ENCODE data around the gene LDB2.

LDB2 gene

DNA sequence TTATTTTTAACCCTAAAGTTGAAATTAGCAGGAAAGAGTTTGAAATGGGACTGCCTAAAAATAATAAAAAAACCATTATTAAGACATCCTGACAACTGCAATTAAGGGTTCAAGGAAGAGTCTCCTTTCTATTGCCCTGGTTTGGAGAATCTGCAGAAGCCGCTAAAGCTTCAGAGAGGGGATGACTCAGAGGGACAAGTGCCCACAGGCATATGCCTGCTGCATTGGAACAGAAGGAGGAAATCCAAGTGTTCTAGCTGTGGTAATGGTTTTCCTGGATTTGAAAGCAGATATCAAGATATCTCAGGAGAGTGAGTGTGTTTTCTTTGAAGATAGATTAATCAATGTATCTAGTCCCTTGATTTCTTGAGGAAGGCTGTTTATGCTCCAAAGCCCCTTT, 437.1 kb downstream of the LDB2 start:
- DNase-seq (ENCODE audit: low read depth) = peak; percentile 30

DNA sequence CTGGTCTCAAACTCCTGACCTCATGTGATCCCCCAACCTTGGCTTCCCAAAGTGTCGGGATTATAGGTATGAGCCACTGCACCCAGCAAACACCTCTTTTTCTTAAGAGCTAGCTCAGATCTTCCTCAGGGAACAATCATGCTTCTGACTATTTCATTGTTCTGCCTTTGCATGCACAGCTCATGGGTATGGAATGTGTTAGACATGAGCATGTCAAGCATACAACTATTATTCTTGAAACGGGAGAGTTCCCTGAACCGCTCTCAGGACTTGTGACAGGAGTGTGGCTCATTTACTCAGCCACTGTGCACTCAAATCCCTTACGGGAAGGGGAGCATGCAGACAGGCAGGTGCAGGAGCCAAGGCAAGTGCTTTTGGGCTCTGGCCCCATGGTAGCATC, 440.5 kb downstream of the LDB2 start:
- Histone ChIP-seq H3K4me1 (ENCODE audit: control insufficient read depth, insufficient read depth, low read length) (no peaks in the 10 kb centered on the region), H3K9ac (ENCODE audit: low read length) (no peak overlapping the region), H3K9me3 (ENCODE audit: control insufficient read depth, low read length) (no peaks in the 10 kb centered on the region), H3K4me3 (ENCODE audit: low read length) (no peak overlapping the region), H3K36me3 (ENCODE audit: control insufficient read depth, insufficient read depth, low read length, severe bottlenecking) (no peaks in the 10 kb centered on the region), H3K27me3 (replicated peaks; ENCODE audit: control insufficient read depth, insufficient read depth, low read length) (peaks cover 5% of the 10 kb centered on the region)
- peak; percentile 24 for DNase-seq (ENCODE audit: low read depth)

More for the DNA sequence above, 437.1 kb downstream of the LDB2 start:
- no peak overlapping the region for H3K9ac ChIP-seq (ENCODE audit: low read length)
- H3K9me3 ChIP-seq (ENCODE audit: control insufficient read depth, low read length) = no peaks in the 10 kb centered on the region
- H3K36me3 ChIP-seq (ENCODE audit: control insufficient read depth, insufficient read depth, low read length, severe bottlenecking) = no peaks in the 10 kb centered on the region
- peaks cover 3% of the 10 kb centered on the region for H3K4me1 ChIP-seq (ENCODE audit: control insufficient read depth, insufficient read depth, low read length)
- H3K4me3 ChIP-seq (ENCODE audit: low read length) = no peak overlapping the region
- peaks cover 5% of the 10 kb centered on the region for H3K27me3 ChIP-seq (replicated peaks; ENCODE audit: control insufficient read depth, insufficient read depth, low read length)

All from adipocyte (in vitro differentiated cells).